ENCODE measurements around the gene ABCC1. TPM values are rescaled to one million over a fixed set of nuclear protein-coding genes. Genes with fewer than 3 reads are reported as not detected.
"Not testable (repeated sequence)": the region's sequence is repeated elsewhere in the genome, so short reads cannot be mapped to it uniquely, and the experiment has no call there.

ABCC1 gene
- total RNA-seq, 2 experiments from 2014 or later: 42.9 to 44.8 TPM

GRCh38 chr16:16145286-16145685 lies 195.9 kb downstream of the ABCC1 start:
- TF ChIP-seq CTCF (IDR thresholded peaks at IDR 0.05): no peak
- no peaks in the 10 kb centered on the region for H3K9me3 Mint-ChIP-seq
- Histone ChIP-seq H3K27me3 (ENCODE audit: control insufficient read depth in 1 of 2, insufficient read depth in 2 of 2, low read length in 2 of 2) (no peaks in the 10 kb centered on the region), H3K4me3 (ENCODE audit: low read length) (no peak overlapping the region), H3K9me3 (ENCODE audit: control insufficient read depth in 1 of 2, insufficient read depth in 1 of 2, low read length in 2 of 2) (no peaks in the 10 kb centered on the region), H3K36me3 (ENCODE audit: insufficient read depth, low read length) (peaks cover 41% of the 10 kb centered on the region), H3K4me1 (ENCODE audit: insufficient read depth, low read length) (no peaks in the 10 kb centered on the region), H3K27ac (ENCODE audit: low read depth in 1 of 2, low read length in 2 of 2) (no peak overlapping the region)
- ATAC-seq (ENCODE audit: poor library complexity) (no peak), DNase-seq (no peak)
- H3K27me3 Mint-ChIP-seq: no peaks in the 10 kb centered on the region
- no peaks in the 10 kb centered on the region for H3K4me1 Mint-ChIP-seq (ENCODE audit: low read depth)
- CTCF ChIA-PET: no interaction called here
- H3K36me3 Mint-ChIP-seq (ENCODE audit: low read depth): peaks cover 44% of the 10 kb centered on the region
- POLR2A ChIA-PET: no interaction called here
- H3K27ac Mint-ChIP-seq: no peak overlapping the region
- intact Hi-C loops (cut with DNase I, micrococcal nuclease): no loop called here
- H3K4me3 Mint-ChIP-seq: no peak overlapping the region

GRCh38 chr16:16146380-16147315 lies 197.2 kb downstream of the ABCC1 start:
- H3K27ac Mint-ChIP-seq: no peak overlapping the region
- POLR2A ChIA-PET: no interaction called here
- no peaks in the 10 kb centered on the region for H3K27me3 Mint-ChIP-seq
- CTCF ChIA-PET: no interaction called here
- no peaks in the 10 kb centered on the region for H3K9me3 Mint-ChIP-seq
- H3K4me1 Mint-ChIP-seq (ENCODE audit: low read depth): no peaks in the 10 kb centered on the region
- intact Hi-C loops (cut with DNase I, micrococcal nuclease): no loop called here
- H3K36me3 Mint-ChIP-seq (ENCODE audit: low read depth): peaks cover 31% of the 10 kb centered on the region
- DNase-seq (no peak), ATAC-seq (ENCODE audit: poor library complexity) (no peak)
- Histone ChIP-seq H3K27me3 (ENCODE audit: control insufficient read depth in 1 of 2, insufficient read depth in 2 of 2, low read length in 2 of 2) (no peaks in the 10 kb centered on the region), H3K36me3 (ENCODE audit: insufficient read depth, low read length) (peaks cover 27% of the 10 kb centered on the region), H3K4me1 (ENCODE audit: insufficient read depth, low read length) (no peaks in the 10 kb centered on the region), H3K27ac (ENCODE audit: low read depth in 1 of 2, low read length in 2 of 2) (no peak overlapping the region), H3K4me3 (ENCODE audit: low read length) (no peak overlapping the region), H3K9me3 (ENCODE audit: control insufficient read depth in 1 of 2, insufficient read depth in 1 of 2, low read length in 2 of 2) (no peaks in the 10 kb centered on the region)
- no peak overlapping the region for H3K4me3 Mint-ChIP-seq
- TF ChIP-seq CTCF (IDR thresholded peaks at IDR 0.05): no peak

GRCh38 chr16:16147316-16147999 lies 198.0 kb downstream of the ABCC1 start:
- no peak overlapping the region for H3K27ac Mint-ChIP-seq
- Histone ChIP-seq H3K36me3 (ENCODE audit: insufficient read depth, low read length) (peaks cover 20% of the 10 kb centered on the region), H3K4me1 (ENCODE audit: insufficient read depth, low read length) (no peaks in the 10 kb centered on the region), H3K27me3 (ENCODE audit: control insufficient read depth in 1 of 2, insufficient read depth in 2 of 2, low read length in 2 of 2) (no peaks in the 10 kb centered on the region), H3K4me3 (ENCODE audit: low read length) (no peak overlapping the region), H3K27ac (ENCODE audit: low read depth in 1 of 2, low read length in 2 of 2) (no peak overlapping the region), H3K9me3 (ENCODE audit: control insufficient read depth in 1 of 2, insufficient read depth in 1 of 2, low read length in 2 of 2) (no peaks in the 10 kb centered on the region)
- intact Hi-C loops (cut with DNase I, micrococcal nuclease): no loop called here
- peaks cover 25% of the 10 kb centered on the region for H3K36me3 Mint-ChIP-seq (ENCODE audit: low read depth)
- no peak overlapping the region for H3K4me3 Mint-ChIP-seq
- POLR2A ChIA-PET: no interaction called here
- no peak for ATAC-seq (ENCODE audit: poor library complexity)
- DNase-seq: no peak
- TF ChIP-seq CTCF (IDR thresholded peaks at IDR 0.05): no peak
- no peaks in the 10 kb centered on the region for H3K27me3 Mint-ChIP-seq
- H3K9me3 Mint-ChIP-seq: no peaks in the 10 kb centered on the region
- CTCF ChIA-PET: no interaction called here
- H3K4me1 Mint-ChIP-seq (ENCODE audit: low read depth): no peaks in the 10 kb centered on the region

GRCh38 chr16:16148000-16148599 lies 198.7 kb downstream of the ABCC1 start:
- ATAC-seq (ENCODE audit: poor library complexity); H3K27me3 Mint-ChIP-seq; H3K4me1 Mint-ChIP-seq (ENCODE audit: low read depth); H3K9me3 ChIP-seq (ENCODE audit: control insufficient read depth in 1 of 2, insufficient read depth in 1 of 2, low read length in 2 of 2); POLR2A ChIA-PET; intact Hi-C loops (cut with DNase I, micrococcal nuclease); H3K9me3 Mint-ChIP-seq; H3K4me3 ChIP-seq (ENCODE audit: low read length); H3K27me3 ChIP-seq (ENCODE audit: control insufficient read depth in 1 of 2, insufficient read depth in 2 of 2, low read length in 2 of 2); H3K27ac ChIP-seq (ENCODE audit: low read depth in 1 of 2, low read length in 2 of 2); H3K4me1 ChIP-seq (ENCODE audit: insufficient read depth, low read length); H3K27ac Mint-ChIP-seq; H3K4me3 Mint-ChIP-seq; DNase-seq; CTCF ChIA-PET: not testable (repeated sequence)
- peaks cover 19% of the 10 kb centered on the region for H3K36me3 Mint-ChIP-seq (ENCODE audit: low read depth)
- H3K36me3 ChIP-seq (ENCODE audit: insufficient read depth, low read length): peaks cover 17% of the 10 kb centered on the region

Measured in CD4-positive, alpha-beta T cell (primary cell).